WTC11 (cell line): ENCODE data around the gene C10orf95. TPM values are rescaled to one million over a fixed set of nuclear protein-coding genes. Genes with fewer than 3 reads are reported as not detected.

Source experiments
- ATAC-seq: fragments of 200-7000 bp; cut with Tn5 transposase; 2 replicates; pipeline ENCODE4 v1.10.0; 2021; ENCODE audit warnings: mild to moderate bottlenecking, moderate library complexity
- CTCF ChIA-PET: fragments of 300-600 bp; sonication (Branson Sonifier 250); formaldehyde crosslinking; loops from one replicate; lab custom pipeline; 2021; ENCODE audit warnings: antibody characterized with exemption; lab: Charles Lee
- POLR2A ChIA-PET: fragments of 350-600 bp; sonication (Branson Sonifier 250); formaldehyde crosslinking; loops from one replicate; lab custom pipeline; 2021; ENCODE audit warnings: antibody characterized with exemption; lab: Charles Lee
- DNase-seq: peaks from one replicate; pipeline ENCODE4 v3.0.0; 2021; ENCODE audit warnings: low spot score
- H3K27ac Mint-ChIP-seq: 2 replicates; pipeline ENCODE4 v1.8.0; 2021; ENCODE audit warnings: mixed read lengths
- H3K27me3 Mint-ChIP-seq: 2 replicates; pipeline ENCODE4 v1.8.0; 2021; ENCODE audit warnings: low read depth, mild to moderate bottlenecking, moderate library complexity, mixed read lengths
- H3K36me3 Mint-ChIP-seq: 2 replicates; pipeline ENCODE4 v1.8.0; 2021; ENCODE audit warnings: mixed read lengths
- H3K4me1 Mint-ChIP-seq: 2 replicates; pipeline ENCODE4 v1.8.0; 2022; ENCODE audit warnings: mixed read lengths
- H3K4me3 Mint-ChIP-seq: 2 replicates; pipeline ENCODE4 v1.8.0; 2021; ENCODE audit warnings: mild to moderate bottlenecking, moderate library complexity, mixed read lengths
- H3K9me3 Mint-ChIP-seq: 2 replicates; pipeline ENCODE4 v1.8.0; 2021; ENCODE audit warnings: mixed read lengths
- ATF1 ChIP-seq: sonication (generic); formaldehyde crosslinking; IDR thresholded peaks from 2 replicates; pipeline ENCODE4 v1.8.1; 2023; ENCODE audit warnings: mild to moderate bottlenecking, moderate library complexity, missing genetic modification reagents
- ATF6 ChIP-seq: sonication (generic); formaldehyde crosslinking; IDR thresholded peaks from 2 replicates; pipeline ENCODE4 v1.8.1; 2023; ENCODE audit warnings: mild to moderate bottlenecking, missing genetic modification reagents
- ELF4 ChIP-seq: sonication (generic); formaldehyde crosslinking; IDR thresholded peaks from 2 replicates; pipeline ENCODE4 v1.8.1; 2022; ENCODE audit warnings: low read depth, mild to moderate bottlenecking, moderate library complexity, missing genetic modification reagents
- FOXK1 ChIP-seq: sonication (generic); formaldehyde crosslinking; IDR thresholded peaks from 2 replicates; pipeline ENCODE4 v1.8.0; 2022; ENCODE audit warnings: mild to moderate bottlenecking, moderate library complexity, missing genetic modification reagents
- GABPB1 ChIP-seq: sonication (generic); formaldehyde crosslinking; IDR thresholded peaks from 2 replicates; pipeline ENCODE4 v1.8.1; 2023; ENCODE audit warnings: mild to moderate bottlenecking, missing genetic modification reagents
- GRHL2 ChIP-seq: fragments of 250-450 bp; sonication (Bioruptor Pico); IDR thresholded peaks from 2 replicates; pipeline ENCODE4 v1.8.0; 2022; ENCODE audit warnings: mild to moderate bottlenecking, moderate library complexity; ENCODE audit not compliant: insufficient replicate concordance, severe bottlenecking
- JUN ChIP-seq: sonication (generic); formaldehyde crosslinking; IDR thresholded peaks from 2 replicates; pipeline ENCODE4 v1.8.0; 2023; ENCODE audit warnings: mild to moderate bottlenecking, missing genetic modification reagents
- RORB ChIP-seq: fragments of 250-450 bp; sonication (Bioruptor Pico); IDR thresholded peaks from 2 replicates; pipeline ENCODE4 v1.9.0; 2021; ENCODE audit warnings: mild to moderate bottlenecking
- SOX15 ChIP-seq: fragments of 250-450 bp; sonication (Bioruptor Pico); IDR thresholded peaks from 2 replicates; pipeline ENCODE4 v1.9.0; 2021; ENCODE audit warnings: mild to moderate bottlenecking
- TCF7 ChIP-seq: sonication (generic); formaldehyde crosslinking; IDR thresholded peaks from 2 replicates; pipeline ENCODE4 v1.8.0; 2022; ENCODE audit warnings: mild to moderate bottlenecking, low read depth, missing genetic modification reagents, moderate library complexity
- TEAD4 ChIP-seq: sonication (generic); formaldehyde crosslinking; IDR thresholded peaks from 2 replicates; pipeline ENCODE4 v1.8.0; 2022; ENCODE audit warnings: mild to moderate bottlenecking, missing genetic modification reagents
- ZNF219 ChIP-seq: sonication (generic); formaldehyde crosslinking; IDR thresholded peaks from 2 replicates; pipeline ENCODE4 v1.8.0; 2023; ENCODE audit warnings: missing genetic modification reagents, mild to moderate bottlenecking, borderline replicate concordance
- ZNF396 ChIP-seq: fragments of 250-450 bp; sonication (Bioruptor Pico); IDR thresholded peaks from 2 replicates; pipeline ENCODE4 v1.8.0; 2021; ENCODE audit warnings: mild to moderate bottlenecking, moderate library complexity, borderline replicate concordance
- ZNF423 ChIP-seq: fragments of 250-450 bp; sonication (Bioruptor Pico); IDR thresholded peaks from 2 replicates; pipeline ENCODE4 v2.1.2; 2022; ENCODE audit warnings: mild to moderate bottlenecking, moderate library complexity
- ZNF425 ChIP-seq: fragments of 250-450 bp; sonication (Bioruptor Pico); conservative IDR thresholded peaks from 2 replicates; pipeline ENCODE4 v1.9.0; 2021; ENCODE audit warnings: mild to moderate bottlenecking
- total RNA-seq: library from RNA; stranded (reverse); gene quantifications from 3 replicates; pipeline ENCODE4 v1.2.3, GENCODE V29; 2021
- TF ChIP-seq, protein P1 (sequence below): sonication (generic); formaldehyde crosslinking; IDR thresholded peaks from 2 replicates; pipeline ENCODE4 v1.8.1; 2022; ENCODE audit warnings: mild to moderate bottlenecking, missing genetic modification reagents, moderate library complexity, borderline replicate concordance
- TF ChIP-seq, protein P2 (sequence below): sonication (generic); formaldehyde crosslinking; IDR thresholded peaks from 2 replicates; pipeline ENCODE4 v1.8.1; 2023; ENCODE audit warnings: mild to moderate bottlenecking, missing genetic modification reagents
- TF ChIP-seq, protein P3 (sequence below): sonication (generic); formaldehyde crosslinking; IDR thresholded peaks from 2 replicates; pipeline ENCODE4 v1.8.0; 2023; ENCODE audit warnings: missing genetic modification reagents, mild to moderate bottlenecking, borderline replicate concordance
- TF ChIP-seq, protein P4 (sequence below): sonication (generic); formaldehyde crosslinking; conservative IDR thresholded peaks from 2 replicates; pipeline ENCODE4 v1.8.1; 2022; ENCODE audit warnings: mild to moderate bottlenecking, missing genetic modification reagents

C10orf95 gene
- total RNA-seq, 1 experiment from 2014 or later: 0.96 TPM

GRCh38 chr10:102437515-102437914, 13.8 kb downstream of the C10orf95 start:
- ChIA-PET CTCF (interaction anchor here (0.7 kb wide), 2 partner anchors 34 to 322 kb away, joined by 3 read pairs; no protein-coding TSS in a partner anchor), POLR2A (no interaction called here)
- no peaks in the 10 kb centered on the region for H3K9me3 Mint-ChIP-seq
- no peak for DNase-seq
- no peak overlapping the region for H3K4me3 Mint-ChIP-seq
- peaks cover 60% of the 10 kb centered on the region for H3K27me3 Mint-ChIP-seq
- H3K27ac Mint-ChIP-seq: no peak overlapping the region
- no peak for ATAC-seq
- no peaks in the 10 kb centered on the region for H3K36me3 Mint-ChIP-seq
- TF ChIP-seq, protein P1, sequence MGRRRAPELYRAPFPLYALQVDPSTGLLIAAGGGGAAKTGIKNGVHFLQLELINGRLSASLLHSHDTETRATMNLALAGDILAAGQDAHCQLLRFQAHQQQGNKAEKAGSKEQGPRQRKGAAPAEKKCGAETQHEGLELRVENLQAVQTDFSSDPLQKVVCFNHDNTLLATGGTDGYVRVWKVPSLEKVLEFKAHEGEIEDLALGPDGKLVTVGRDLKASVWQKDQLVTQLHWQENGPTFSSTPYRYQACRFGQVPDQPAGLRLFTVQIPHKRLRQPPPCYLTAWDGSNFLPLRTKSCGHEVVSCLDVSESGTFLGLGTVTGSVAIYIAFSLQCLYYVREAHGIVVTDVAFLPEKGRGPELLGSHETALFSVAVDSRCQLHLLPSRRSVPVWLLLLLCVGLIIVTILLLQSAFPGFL: no peak
- no peak for TF ChIP-seq ZNF423
- no peak for TF ChIP-seq ZNF425 (CRISPR knock-in tag)
- no peak for TF ChIP-seq TCF7 (CRISPR knock-in tag)
- no peak for TF ChIP-seq JUN (CRISPR knock-in tag)
- no peak for TF ChIP-seq FOXK1
- TF ChIP-seq, protein P2, sequence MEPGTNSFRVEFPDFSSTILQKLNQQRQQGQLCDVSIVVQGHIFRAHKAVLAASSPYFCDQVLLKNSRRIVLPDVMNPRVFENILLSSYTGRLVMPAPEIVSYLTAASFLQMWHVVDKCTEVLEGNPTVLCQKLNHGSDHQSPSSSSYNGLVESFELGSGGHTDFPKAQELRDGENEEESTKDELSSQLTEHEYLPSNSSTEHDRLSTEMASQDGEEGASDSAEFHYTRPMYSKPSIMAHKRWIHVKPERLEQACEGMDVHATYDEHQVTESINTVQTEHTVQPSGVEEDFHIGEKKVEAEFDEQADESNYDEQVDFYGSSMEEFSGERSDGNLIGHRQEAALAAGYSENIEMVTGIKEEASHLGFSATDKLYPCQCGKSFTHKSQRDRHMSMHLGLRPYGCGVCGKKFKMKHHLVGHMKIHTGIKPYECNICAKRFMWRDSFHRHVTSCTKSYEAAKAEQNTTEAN (CRISPR knock-in tag): no peak
- TF ChIP-seq ZNF219 (CRISPR knock-in tag): no peak
- no peak for TF ChIP-seq ATF1
- no peak for TF ChIP-seq ATF6 (CRISPR knock-in tag)
- TF ChIP-seq, protein P3, sequence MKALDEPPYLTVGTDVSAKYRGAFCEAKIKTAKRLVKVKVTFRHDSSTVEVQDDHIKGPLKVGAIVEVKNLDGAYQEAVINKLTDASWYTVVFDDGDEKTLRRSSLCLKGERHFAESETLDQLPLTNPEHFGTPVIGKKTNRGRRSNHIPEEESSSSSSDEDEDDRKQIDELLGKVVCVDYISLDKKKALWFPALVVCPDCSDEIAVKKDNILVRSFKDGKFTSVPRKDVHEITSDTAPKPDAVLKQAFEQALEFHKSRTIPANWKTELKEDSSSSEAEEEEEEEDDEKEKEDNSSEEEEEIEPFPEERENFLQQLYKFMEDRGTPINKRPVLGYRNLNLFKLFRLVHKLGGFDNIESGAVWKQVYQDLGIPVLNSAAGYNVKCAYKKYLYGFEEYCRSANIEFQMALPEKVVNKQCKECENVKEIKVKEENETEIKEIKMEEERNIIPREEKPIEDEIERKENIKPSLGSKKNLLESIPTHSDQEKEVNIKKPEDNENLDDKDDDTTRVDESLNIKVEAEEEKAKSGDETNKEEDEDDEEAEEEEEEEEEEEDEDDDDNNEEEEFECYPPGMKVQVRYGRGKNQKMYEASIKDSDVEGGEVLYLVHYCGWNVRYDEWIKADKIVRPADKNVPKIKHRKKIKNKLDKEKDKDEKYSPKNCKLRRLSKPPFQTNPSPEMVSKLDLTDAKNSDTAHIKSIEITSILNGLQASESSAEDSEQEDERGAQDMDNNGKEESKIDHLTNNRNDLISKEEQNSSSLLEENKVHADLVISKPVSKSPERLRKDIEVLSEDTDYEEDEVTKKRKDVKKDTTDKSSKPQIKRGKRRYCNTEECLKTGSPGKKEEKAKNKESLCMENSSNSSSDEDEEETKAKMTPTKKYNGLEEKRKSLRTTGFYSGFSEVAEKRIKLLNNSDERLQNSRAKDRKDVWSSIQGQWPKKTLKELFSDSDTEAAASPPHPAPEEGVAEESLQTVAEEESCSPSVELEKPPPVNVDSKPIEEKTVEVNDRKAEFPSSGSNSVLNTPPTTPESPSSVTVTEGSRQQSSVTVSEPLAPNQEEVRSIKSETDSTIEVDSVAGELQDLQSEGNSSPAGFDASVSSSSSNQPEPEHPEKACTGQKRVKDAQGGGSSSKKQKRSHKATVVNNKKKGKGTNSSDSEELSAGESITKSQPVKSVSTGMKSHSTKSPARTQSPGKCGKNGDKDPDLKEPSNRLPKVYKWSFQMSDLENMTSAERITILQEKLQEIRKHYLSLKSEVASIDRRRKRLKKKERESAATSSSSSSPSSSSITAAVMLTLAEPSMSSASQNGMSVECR (CRISPR knock-in tag): no peak
- TF ChIP-seq SOX15: no peak
- TF ChIP-seq, protein P4, sequence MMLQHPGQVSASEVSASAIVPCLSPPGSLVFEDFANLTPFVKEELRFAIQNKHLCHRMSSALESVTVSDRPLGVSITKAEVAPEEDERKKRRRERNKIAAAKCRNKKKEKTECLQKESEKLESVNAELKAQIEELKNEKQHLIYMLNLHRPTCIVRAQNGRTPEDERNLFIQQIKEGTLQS (CRISPR knock-in tag): no peak
- TF ChIP-seq ELF4 (CRISPR knock-in tag): no peak
- TF ChIP-seq GABPB1 (CRISPR knock-in tag): no peak
- TF ChIP-seq ZNF396 (CRISPR knock-in tag): no peak
- no peak for TF ChIP-seq TEAD4 (CRISPR knock-in tag)
- no peak for TF ChIP-seq RORB
- no peak for TF ChIP-seq GRHL2 (CRISPR knock-in tag)
- H3K4me1 Mint-ChIP-seq: peaks cover 13% of the 10 kb centered on the region
